ENCODE measurements around the gene ELOVL5. TPM values are rescaled to one million over a fixed set of nuclear protein-coding genes. Genes with fewer than 3 reads are reported as not detected.
A peak's percentile ranks its signal among the peaks of the same experiment; 100 is the strongest.

ELOVL5 gene
- total RNA-seq, 2 donors from 2014 or later = 103 to 108 TPM

DNA sequence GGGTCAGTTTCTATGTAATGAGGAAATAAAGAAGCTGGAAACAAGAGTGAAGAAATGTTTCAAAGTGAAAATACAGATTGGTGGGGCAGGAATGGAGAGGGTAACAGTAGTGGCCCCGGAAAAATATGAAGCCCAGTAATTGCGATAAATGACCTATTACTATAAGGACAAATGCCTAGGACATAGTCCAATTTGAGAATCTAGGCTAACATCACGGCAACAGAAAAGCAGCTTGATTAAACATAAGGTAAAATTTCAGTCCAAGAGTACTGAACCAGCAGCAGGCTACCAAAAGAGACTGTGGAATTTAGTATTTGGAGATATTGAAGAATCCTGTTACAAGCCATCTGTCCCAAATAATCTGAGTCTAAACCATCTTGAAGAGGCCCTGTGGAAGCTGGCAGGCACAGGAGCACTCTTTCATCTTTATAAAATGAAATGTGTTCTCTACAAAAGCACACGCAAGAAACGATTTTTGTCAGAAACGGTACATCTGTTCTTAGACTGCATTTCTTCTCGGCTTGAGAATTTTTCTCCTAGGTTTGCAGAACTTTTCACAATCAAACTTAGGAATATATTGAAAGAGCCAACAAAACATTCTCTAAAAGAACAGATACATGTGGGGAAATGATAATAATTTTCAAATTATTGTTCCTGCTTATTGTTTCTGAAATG, 49.3 kb downstream of the ELOVL5 start:
- TF ChIP-seq, protein P1, sequence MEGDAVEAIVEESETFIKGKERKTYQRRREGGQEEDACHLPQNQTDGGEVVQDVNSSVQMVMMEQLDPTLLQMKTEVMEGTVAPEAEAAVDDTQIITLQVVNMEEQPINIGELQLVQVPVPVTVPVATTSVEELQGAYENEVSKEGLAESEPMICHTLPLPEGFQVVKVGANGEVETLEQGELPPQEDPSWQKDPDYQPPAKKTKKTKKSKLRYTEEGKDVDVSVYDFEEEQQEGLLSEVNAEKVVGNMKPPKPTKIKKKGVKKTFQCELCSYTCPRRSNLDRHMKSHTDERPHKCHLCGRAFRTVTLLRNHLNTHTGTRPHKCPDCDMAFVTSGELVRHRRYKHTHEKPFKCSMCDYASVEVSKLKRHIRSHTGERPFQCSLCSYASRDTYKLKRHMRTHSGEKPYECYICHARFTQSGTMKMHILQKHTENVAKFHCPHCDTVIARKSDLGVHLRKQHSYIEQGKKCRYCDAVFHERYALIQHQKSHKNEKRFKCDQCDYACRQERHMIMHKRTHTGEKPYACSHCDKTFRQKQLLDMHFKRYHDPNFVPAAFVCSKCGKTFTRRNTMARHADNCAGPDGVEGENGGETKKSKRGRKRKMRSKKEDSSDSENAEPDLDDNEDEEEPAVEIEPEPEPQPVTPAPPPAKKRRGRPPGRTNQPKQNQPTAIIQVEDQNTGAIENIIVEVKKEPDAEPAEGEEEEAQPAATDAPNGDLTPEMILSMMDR (conservative IDR thresholded peaks at IDR 0.05) = no peak
- peak overlapping the region; percentile 42 for H3K27ac Mint-ChIP-seq
- H3K27me3 Mint-ChIP-seq (ENCODE audit: insufficient read depth) = no peaks in the 10 kb centered on the region
- WGBS, 2 experiments (ENCODE audit: insufficient coverage in 1 of 2, insufficient read length in 1 of 2) = 91 to 93% methylated on average over 6 to 7 of the region's 7 CpGs
- H3K36me3 ChIP-seq (ENCODE audit: control insufficient read depth, insufficient read depth, low read length) = no peaks in the 10 kb centered on the region
- peaks cover 2% of the 10 kb centered on the region for H3K36me3 Mint-ChIP-seq (ENCODE audit: low read depth)
- DNase-seq = no peak
- H3K27me3 ChIP-seq (ENCODE audit: control insufficient read depth, insufficient read depth, low read length, poor library complexity, severe bottlenecking) = no peaks in the 10 kb centered on the region
- no peak overlapping the region for H3K4me3 Mint-ChIP-seq
- peaks cover 8% of the 10 kb centered on the region for H3K4me1 ChIP-seq (ENCODE audit: control insufficient read depth, insufficient read depth, low read length)
- H3K4me1 Mint-ChIP-seq = peaks cover 30% of the 10 kb centered on the region
- H3K9ac ChIP-seq (ENCODE audit: extremely low read depth, low read length, poor library complexity, severe bottlenecking) = no peak overlapping the region
- peaks cover 2% of the 10 kb centered on the region for H3K9me3 Mint-ChIP-seq
- H3K27ac ChIP-seq (ENCODE audit: low read depth, low read length) = no peak overlapping the region
- H3K9me3 ChIP-seq (ENCODE audit: control insufficient read depth, low read length) = no peaks in the 10 kb centered on the region
- H3K4me3 ChIP-seq (ENCODE audit: low read length) = no peak overlapping the region

DNA sequence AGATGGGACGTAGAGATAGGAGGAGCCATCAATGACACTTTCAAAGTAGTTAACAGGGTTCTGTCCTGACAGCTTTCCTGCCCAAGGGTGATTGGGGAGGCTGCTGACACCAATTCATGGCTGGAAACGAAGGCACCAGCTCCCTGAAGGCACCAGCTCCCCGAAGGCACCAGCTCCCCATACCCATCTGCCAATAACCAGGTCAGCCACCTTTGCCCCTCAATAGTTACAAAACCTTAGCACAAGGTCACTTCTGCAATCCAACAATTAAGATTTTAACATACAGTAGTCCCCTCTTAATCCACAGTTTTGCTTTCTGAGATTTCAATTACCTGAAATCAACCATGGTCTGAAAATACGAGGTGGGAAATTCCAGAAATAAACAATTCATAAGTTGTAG, 51.7 kb downstream of the ELOVL5 start:
- no peaks in the 10 kb centered on the region for H3K9me3 ChIP-seq (ENCODE audit: control insufficient read depth, low read length)
- H3K27me3 ChIP-seq (ENCODE audit: control insufficient read depth, insufficient read depth, low read length, poor library complexity, severe bottlenecking) = no peaks in the 10 kb centered on the region
- no peak for DNase-seq
- H3K4me1 ChIP-seq (ENCODE audit: control insufficient read depth, insufficient read depth, low read length) = peaks cover 8% of the 10 kb centered on the region
- Mint-ChIP-seq H3K4me1 (peaks cover 16% of the 10 kb centered on the region), H3K4me3 (no peak overlapping the region), H3K27ac (peak overlapping the region; percentile 24), H3K9me3 (no peaks in the 10 kb centered on the region), H3K27me3 (ENCODE audit: insufficient read depth) (no peaks in the 10 kb centered on the region), H3K36me3 (ENCODE audit: low read depth) (peaks cover 2% of the 10 kb centered on the region)
- no peaks in the 10 kb centered on the region for H3K36me3 ChIP-seq (ENCODE audit: control insufficient read depth, insufficient read depth, low read length)
- WGBS, 2 experiments (ENCODE audit: insufficient coverage in 1 of 2, insufficient read length in 1 of 2) = 85 to 95% methylated on average over 4 of the region's 4 CpGs
- no peak overlapping the region for H3K4me3 ChIP-seq (ENCODE audit: low read length)
- TF ChIP-seq, protein P1 (conservative IDR thresholded peaks at IDR 0.05) = no peak
- H3K27ac ChIP-seq (ENCODE audit: low read depth, low read length) = no peak overlapping the region
- no peak overlapping the region for H3K9ac ChIP-seq (ENCODE audit: extremely low read depth, low read length, poor library complexity, severe bottlenecking)

DNA sequence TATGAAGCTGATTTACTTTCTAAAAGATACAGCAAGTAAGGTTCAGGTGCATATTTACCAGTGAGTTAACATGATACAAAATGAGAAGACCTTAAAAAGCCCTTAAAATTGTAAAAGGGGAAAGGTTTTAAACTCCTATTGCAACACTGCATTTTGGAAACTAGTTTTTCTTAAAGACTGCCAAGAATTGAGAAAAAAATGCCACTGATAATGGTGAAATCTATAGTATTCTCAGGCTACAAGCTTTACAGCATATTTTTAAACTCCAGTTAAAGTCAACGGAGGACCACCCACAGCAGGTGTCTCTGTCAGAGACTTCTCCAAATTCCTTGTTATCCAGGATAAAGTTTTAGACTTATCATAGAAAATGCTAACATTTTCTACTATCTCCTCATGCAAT, 53.6 kb downstream of the ELOVL5 start:
- Histone ChIP-seq H3K4me1 (ENCODE audit: control insufficient read depth, insufficient read depth, low read length) (peaks cover 8% of the 10 kb centered on the region), H3K4me3 (ENCODE audit: low read length) (no peak overlapping the region), H3K27ac (ENCODE audit: low read depth, low read length) (no peak overlapping the region), H3K27me3 (ENCODE audit: control insufficient read depth, insufficient read depth, low read length, poor library complexity, severe bottlenecking) (no peaks in the 10 kb centered on the region), H3K9me3 (ENCODE audit: control insufficient read depth, low read length) (no peaks in the 10 kb centered on the region), H3K9ac (ENCODE audit: extremely low read depth, low read length, poor library complexity, severe bottlenecking) (no peak overlapping the region), H3K36me3 (ENCODE audit: control insufficient read depth, insufficient read depth, low read length) (peaks cover 15% of the 10 kb centered on the region)
- peaks cover 12% of the 10 kb centered on the region for H3K36me3 Mint-ChIP-seq (ENCODE audit: low read depth)
- TF ChIP-seq, protein P1 (conservative IDR thresholded peaks at IDR 0.05) = no peak
- no peaks in the 10 kb centered on the region for H3K9me3 Mint-ChIP-seq
- peaks cover 13% of the 10 kb centered on the region for H3K4me1 Mint-ChIP-seq
- DNase-seq = no peak
- no peaks in the 10 kb centered on the region for H3K27me3 Mint-ChIP-seq (ENCODE audit: insufficient read depth)
- no peak overlapping the region for H3K4me3 Mint-ChIP-seq
- no peak overlapping the region for H3K27ac Mint-ChIP-seq
- 83% methylated on average over 1 of the region's 1 CpG; no CpG with 5 or more reads in 1 of the 2 experiments for WGBS, 2 experiments (ENCODE audit: insufficient coverage in 1 of 2, insufficient read length in 1 of 2)
